GM12878 (cell line): Measurements from ENCODE around the gene SLC6A16. TPM values are rescaled to one million over a fixed set of nuclear protein-coding genes. Genes with fewer than 3 reads are reported as not detected.

Experiments
- ATAC-seq: fragments of 200-7000 bp; cut with Tn5 transposase; 3 replicates; pipeline ENCODE4 v1.9.1; 2020; ENCODE audit warnings: mild to moderate bottlenecking, moderate library complexity
- BruUV-seq: library from RNA; stranded (reverse); fragments of 400-500 nt; replicated peaks from 2 replicates; lab custom pipeline; 2021; lab: Mats Ljungman, UMichigan
- CTCF ChIA-PET: fragments of 300-600 bp; sonication (Branson Sonifier 250); formaldehyde crosslinking; extraction: SDS; loops from one replicate; lab custom pipeline; 2021; ENCODE audit warnings: inconsistent platforms; lab: Yijun Ruan, JAX
- POLR2A ChIA-PET: fragments of 350-600 bp; formaldehyde crosslinking; extraction: SDS; loops from one replicate; lab custom pipeline; 2021; ENCODE audit warnings: inconsistent platforms; lab: Charles Lee
- RAD21 ChIA-PET: fragments of 300-600 bp; sonication (Branson Sonifier 250); formaldehyde crosslinking; loops from one replicate; lab custom pipeline; 2023; ENCODE audit warnings: antibody characterized with exemption; ENCODE audit not compliant: unreplicated experiment; lab: Charles Lee
- SMC1A ChIA-PET: fragments of 300-600 bp; sonication (Branson Sonifier 250); formaldehyde crosslinking; loops from one replicate; lab custom pipeline; 2023; ENCODE audit not compliant: unreplicated experiment, uncharacterized antibody; lab: Charles Lee
- DNase-seq: peaks from one replicate; pipeline ENCODE4 v3.0.0-alpha.2; 2011; ENCODE audit warnings: low read depth, low spot score
- FAIRE-seq: peaks from 3 replicates; lab custom pipeline; 2011; peaks lifted over from hg19 to GRCh38; lab: Jason Lieb, UNC
- H2AFZ ChIP-seq: 2 replicates; pipeline ENCODE4 v1.6.0; 2011; ENCODE audit warnings: low read depth, low read length, control low read depth; ENCODE audit not compliant: control insufficient read depth
- H3K27ac ChIP-seq: 2 replicates; pipeline ENCODE4 v1.5.1; 2011; ENCODE audit warnings: control low read depth; ENCODE audit not compliant: control insufficient read depth, insufficient read depth
- H3K27me3 ChIP-seq, 2 experiments: replicated peaks in 1 of 2; 2 replicates each; pipeline versions ENCODE4 v1.6.0 to v1.6.1; 2011; ENCODE audit warnings: low read length in 1 of 2; ENCODE audit not compliant: control insufficient read depth in 2 of 2, insufficient read depth in 2 of 2
- H3K36me3 ChIP-seq, 2 experiments: 2 replicates each; pipeline ENCODE4 v1.5.1; 2011; ENCODE audit warnings: low read length in 1 of 2; ENCODE audit not compliant: control insufficient read depth in 2 of 2, insufficient read depth in 2 of 2
- H3K4me1 ChIP-seq: 2 replicates; pipeline ENCODE4 v1.6.1; 2011; ENCODE audit warnings: mild to moderate bottlenecking, low read length, moderate library complexity, mixed read lengths; ENCODE audit not compliant: control insufficient read depth, insufficient read depth
- H3K4me2 ChIP-seq: 2 replicates; pipeline ENCODE4 v1.6.0; 2011; ENCODE audit warnings: control low read depth; ENCODE audit not compliant: control insufficient read depth, insufficient read depth
- H3K4me3 ChIP-seq: fragments of 200-600 bp; sonication (generic); 2 replicates; pipeline ENCODE4 v1.5.1; 2016
- H3K79me2 ChIP-seq: 2 replicates; pipeline ENCODE4 v1.6.0; 2011; ENCODE audit warnings: low read length; ENCODE audit not compliant: control insufficient read depth, insufficient read depth
- H3K9ac ChIP-seq: 2 replicates; pipeline ENCODE4 v1.8.0; 2011; ENCODE audit warnings: low read length, control low read depth, mixed read lengths; ENCODE audit not compliant: control insufficient read depth, insufficient read depth
- H3K9me3 ChIP-seq: replicated peaks from 3 replicates; pipeline ENCODE4 v1.5.1; 2011; ENCODE audit warnings: mild to moderate bottlenecking, low read length; ENCODE audit not compliant: control insufficient read depth, insufficient read depth
- H4K20me1 ChIP-seq: 2 replicates; pipeline ENCODE4 v1.6.0; 2011; ENCODE audit not compliant: control insufficient read depth, insufficient read depth
- CBX3 ChIP-seq: fragments of 200-600 bp; sonication (generic); IDR thresholded peaks from 2 replicates; pipeline ENCODE4 v1.6.1; 2016; ENCODE audit warnings: low read depth, borderline replicate concordance
- PRDM15 ChIP-seq: fragments of 450-650 bp; formaldehyde crosslinking; IDR thresholded peaks from 2 replicates; pipeline ENCODE4 v1.4.0; 2020; ENCODE audit warnings: mild to moderate bottlenecking, moderate library complexity
- RAD21 ChIP-seq: IDR thresholded peaks from 2 replicates; pipeline ENCODE4 v1.6.1; 2011; ENCODE audit warnings: mild to moderate bottlenecking, low read depth, low read length, moderate library complexity; ENCODE audit not compliant: insufficient read depth
- REST ChIP-seq: IDR thresholded peaks from 2 replicates; pipeline ENCODE4 v1.6.1; 2012; ENCODE audit warnings: mild to moderate bottlenecking, low read depth, low read length
- SREBF1 ChIP-seq: IDR thresholded peaks from 2 replicates; pipeline ENCODE4 v1.6.1; 2012; ENCODE audit warnings: mild to moderate bottlenecking, low read length
- WRNIP1 ChIP-seq: IDR thresholded peaks from 2 replicates; pipeline ENCODE4 v1.6.1; 2011; ENCODE audit warnings: low read depth, low read length, improper control_type of control experiment, borderline replicate concordance
- ZNF592 ChIP-seq: fragments of 450-650 bp; IDR thresholded peaks from 2 replicates; pipeline ENCODE4 v1.6.1; 2017; ENCODE audit warnings: mild to moderate bottlenecking, moderate library complexity
- WGBS: methylation state at CpG from one replicate; pipeline ENCODE4 v1.1.6; 2016; ENCODE audit warnings: low lambda C conversion rate; ENCODE audit not compliant: insufficient replicate concordance, insufficient coverage; ENCODE audit errors: missing lambda C conversion rate; 5-methylcytosine and 5-hydroxymethylcytosine counted together
- in situ Hi-C: fragments of 300-500 bp; cut with MboI; formaldehyde crosslinking; loops from 9 replicates; pipeline ENCODE4 v1.14.3; 2018; ENCODE audit warnings: mixed read lengths
- intact Hi-C: fragments of 100-400 bp; cut with micrococcal nuclease; formaldehyde crosslinking; loops from one replicate; pipeline ENCODE4 v1.14.2; 2022; ENCODE audit not compliant: unreplicated experiment
- polyA plus RNA-seq, 11 experiments: library from polyadenylated mRNA; depleted of rRNA in 4 of 11; unstranded in 6 of 11; stranded (reverse) in 5 of 11; fragments of >200 nt; fragmentation: Nextera tagmentation in 4 of 11; fragmentation: Illumina TruSeq in 1 of 11; extraction: Ambion mirVana in 4 of 11; extraction: Trizol in 1 of 11; gene quantifications; 1 replicate in 1 of 11; 2 replicates in 10 of 11; pipeline versions ENCODE4 v1.2.1 to v1.2.3, GENCODE V29; 2011 to 2016; ENCODE audit warnings: inconsistent platforms in 2 of 11, missing spikeins in 2 of 11, low read depth in 1 of 11
- total RNA-seq, 4 experiments: library from RNA; depleted of rRNA in 3 of 4; stranded (reverse); fragments of >200 nt in 3 of 4; fragmentation: Illumina TruSeq in 1 of 4; extraction: Trizol in 1 of 4; gene quantifications; 2 replicates each; pipeline versions ENCODE4 v1.2.1 to v1.2.3, GENCODE V29; 2013 to 2021

The SLC6A16 gene
- total and polyA plus RNA-seq, 10 of the 15 experiments (the other 5 are each of a cell fraction or from before 2014, with no cell fraction given): 0.23 to 3.2 (median 0.54) TPM

- TF ChIP-seq REST: no peak
- TF ChIP-seq CBX3: no peak
- no peak for TF ChIP-seq SREBF1
- no peak for TF ChIP-seq WRNIP1
Observed at GRCh38 chr19:49336482-49337266, 11.7 kb upstream of the SLC6A16 start (continued).

GRCh38 chr19:49335784-49336481 is 10.9 kb upstream of the SLC6A16 start:
- DNase-seq (no peak), ATAC-seq (peak; percentile 5), FAIRE-seq (no peak)
- H3K36me3 ChIP-seq: peaks cover 0 to 3% of the 10 kb centered on the region in 2 experiments; a peak in 1 of 4 replicates
- H3K4me1 ChIP-seq: peaks cover 57% of the 10 kb centered on the region
- peak overlapping the region; percentile 99 for H3K4me2 ChIP-seq
- H3K4me3 ChIP-seq: peak overlapping the region; percentile 86
- in situ Hi-C loops: no loop called here
- ChIA-PET POLR2A (interaction anchor here (0.5 to 3.5 kb wide), 6 partner anchors 9 to 453 kb away, joined by 3 to 24 read pairs (median 5); partner anchors contain the start of genes ALDH16A1, GYS1, PIH1D1 and RUVBL2), SMC1A (interaction anchor here (0.6 to 1.9 kb wide), 3 partner anchors 11 to 153 kb away, joined by 3 to 6 read pairs (median 3); partner anchors contain the start of gene SLC6A16), CTCF (interaction anchor here (0.5 to 2.6 kb wide), 8 partner anchors 8 to 135 kb away, joined by 3 to 15 read pairs (median 4); partner anchors contain the start of gene TEAD2), RAD21 (interaction anchor here (0.8 to 1.5 kb wide), 5 partner anchors 10 to 304 kb away, joined by 3 to 10 read pairs (median 4); partner anchors contain the start of gene RRAS)
- H2AFZ ChIP-seq: peak overlapping the region; percentile 77
- H3K27ac ChIP-seq: peak overlapping the region; percentile 98
- intact Hi-C loops: no loop called here
- 4% methylated on average over 14 of the region's 14 CpGs for WGBS
- H3K9me3 ChIP-seq: no peaks in the 10 kb centered on the region
- H3K9ac ChIP-seq: peak overlapping the region; percentile 94
- H3K79me2 ChIP-seq: peaks cover 43% of the 10 kb centered on the region
- no peaks in the 10 kb centered on the region for H3K27me3 ChIP-seq
- H4K20me1 ChIP-seq: no peaks in the 10 kb centered on the region
- BruUV-seq: TSS peak; percentile 83
- TF ChIP-seq PRDM15 (CRISPR knock-in tag) (no peak), ZNF592 (no peak), RAD21 (no peak)
